Ectodermal cell (in vitro differentiated cells): Measurements from ENCODE around the gene NKTR.

Source experiments
- H3K27ac ChIP-seq: 2 replicates; pipeline ENCODE4 v1.7.0; 2013; ENCODE audit warnings: mild to moderate bottlenecking, low read depth, low read length; ENCODE audit not compliant: insufficient read depth, poor library complexity, severe bottlenecking
- H3K27me3 ChIP-seq: 2 replicates; pipeline ENCODE4 v1.7.0; 2013; ENCODE audit warnings: mild to moderate bottlenecking, low read length; ENCODE audit not compliant: insufficient read depth, control insufficient read depth, poor library complexity, severe bottlenecking
- H3K36me3 ChIP-seq: one replicate; pipeline ENCODE4 v1.7.0; 2013; ENCODE audit warnings: low read length; ENCODE audit not compliant: control insufficient read depth, insufficient read depth
- H3K4me1 ChIP-seq: one replicate; pipeline ENCODE4 v1.7.0; 2013; ENCODE audit warnings: low read length; ENCODE audit not compliant: control insufficient read depth, insufficient read depth
- H3K4me3 ChIP-seq: 2 replicates; pipeline ENCODE4 v1.7.0; 2013; ENCODE audit warnings: low read depth, low read length, control low read depth; ENCODE audit not compliant: insufficient read depth
- H3K9me3 ChIP-seq: 2 replicates; pipeline ENCODE4 v1.7.0; 2013; ENCODE audit warnings: mild to moderate bottlenecking, low read length, moderate library complexity; ENCODE audit not compliant: control insufficient read depth
- WGBS, 2 experiments: methylation state at CpG; one replicate each; pipeline ENCODE4 v1.1.7; 2013; ENCODE audit warnings: missing lambda C conversion rate in 2 of 2; 5-methylcytosine and 5-hydroxymethylcytosine counted together

The NKTR gene

DNA sequence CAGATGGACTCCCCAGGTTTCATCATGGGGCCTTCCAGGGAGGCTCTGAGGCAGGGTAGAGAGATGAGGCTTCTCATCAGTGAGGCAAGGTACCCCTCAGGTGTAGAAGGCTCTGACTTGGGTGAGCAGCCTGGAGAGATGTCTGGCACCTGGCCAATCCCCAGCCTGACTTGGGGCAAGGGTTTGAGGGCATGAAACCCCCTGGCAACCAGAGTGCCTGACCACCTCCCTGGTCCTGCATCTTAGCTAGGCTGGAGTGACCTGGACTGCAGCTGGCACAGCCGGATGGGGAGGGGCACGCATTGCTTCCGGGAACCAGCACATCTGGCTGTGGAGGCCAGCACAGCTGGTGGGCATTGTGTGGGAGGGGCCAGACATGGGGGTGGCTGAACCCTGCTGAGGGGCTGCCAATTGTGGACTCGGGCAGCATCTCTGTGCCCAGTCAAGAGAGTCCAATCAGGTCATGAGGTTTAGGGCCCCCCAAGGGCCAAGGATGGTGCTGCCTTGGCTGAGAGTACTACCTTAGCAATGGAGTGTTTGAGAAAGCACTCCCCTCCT is 54.9 kb downstream of the NKTR start:
- H3K36me3 ChIP-seq = no peaks in the 10 kb centered on the region
- WGBS, 2 experiments = 48 to 55% methylated on average over 4 of the region's 4 CpGs
- peak overlapping the region; percentile 62 for H3K4me3 ChIP-seq
- no peak overlapping the region for H3K27ac ChIP-seq
- peaks cover 22% of the 10 kb centered on the region for H3K4me1 ChIP-seq
- no peaks in the 10 kb centered on the region for H3K27me3 ChIP-seq
- H3K9me3 ChIP-seq = no peaks in the 10 kb centered on the region

DNA sequence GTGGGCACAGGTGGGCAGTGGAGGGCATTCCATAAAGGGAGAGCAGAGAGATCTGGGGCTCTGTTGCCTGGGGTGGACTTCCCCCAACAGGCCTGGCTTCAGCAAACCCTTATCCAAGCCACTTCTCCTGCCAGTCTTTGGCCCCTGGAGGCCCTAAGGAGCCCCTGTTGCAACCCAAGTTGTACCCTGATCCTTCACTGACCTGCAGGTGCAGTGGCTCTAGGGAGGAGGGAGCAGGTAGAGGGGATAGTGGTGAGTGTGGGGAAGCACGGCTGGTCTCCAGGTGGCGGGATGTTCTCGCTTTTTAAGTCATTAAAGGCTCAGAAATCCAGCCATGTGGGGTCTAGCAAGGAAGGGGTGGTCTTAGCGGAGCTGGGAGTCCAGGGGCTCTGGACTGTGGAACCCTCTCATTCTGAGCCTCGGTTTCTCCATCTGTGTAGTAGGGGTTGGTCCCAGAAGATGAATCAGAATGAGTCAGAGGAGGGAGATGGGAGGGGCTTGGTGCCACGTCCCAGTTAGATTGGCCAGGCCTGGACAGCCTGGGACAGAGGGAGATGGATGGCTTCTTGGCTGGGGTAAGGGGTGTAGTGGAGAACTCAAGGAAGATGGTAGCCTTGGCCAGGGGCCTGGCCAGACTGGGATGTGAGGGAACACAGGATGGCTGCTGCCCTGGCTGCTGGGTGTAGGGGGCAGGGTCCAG is 55.6 kb downstream of the NKTR start:
- Histone ChIP-seq H3K9me3 (no peaks in the 10 kb centered on the region), H3K27ac (no peak overlapping the region), H3K27me3 (no peaks in the 10 kb centered on the region), H3K36me3 (no peaks in the 10 kb centered on the region), H3K4me1 (peaks cover 22% of the 10 kb centered on the region), H3K4me3 (no peak overlapping the region)
- 90% methylated on average over 6 of the region's 6 CpGs for WGBS, 2 experiments

DNA sequence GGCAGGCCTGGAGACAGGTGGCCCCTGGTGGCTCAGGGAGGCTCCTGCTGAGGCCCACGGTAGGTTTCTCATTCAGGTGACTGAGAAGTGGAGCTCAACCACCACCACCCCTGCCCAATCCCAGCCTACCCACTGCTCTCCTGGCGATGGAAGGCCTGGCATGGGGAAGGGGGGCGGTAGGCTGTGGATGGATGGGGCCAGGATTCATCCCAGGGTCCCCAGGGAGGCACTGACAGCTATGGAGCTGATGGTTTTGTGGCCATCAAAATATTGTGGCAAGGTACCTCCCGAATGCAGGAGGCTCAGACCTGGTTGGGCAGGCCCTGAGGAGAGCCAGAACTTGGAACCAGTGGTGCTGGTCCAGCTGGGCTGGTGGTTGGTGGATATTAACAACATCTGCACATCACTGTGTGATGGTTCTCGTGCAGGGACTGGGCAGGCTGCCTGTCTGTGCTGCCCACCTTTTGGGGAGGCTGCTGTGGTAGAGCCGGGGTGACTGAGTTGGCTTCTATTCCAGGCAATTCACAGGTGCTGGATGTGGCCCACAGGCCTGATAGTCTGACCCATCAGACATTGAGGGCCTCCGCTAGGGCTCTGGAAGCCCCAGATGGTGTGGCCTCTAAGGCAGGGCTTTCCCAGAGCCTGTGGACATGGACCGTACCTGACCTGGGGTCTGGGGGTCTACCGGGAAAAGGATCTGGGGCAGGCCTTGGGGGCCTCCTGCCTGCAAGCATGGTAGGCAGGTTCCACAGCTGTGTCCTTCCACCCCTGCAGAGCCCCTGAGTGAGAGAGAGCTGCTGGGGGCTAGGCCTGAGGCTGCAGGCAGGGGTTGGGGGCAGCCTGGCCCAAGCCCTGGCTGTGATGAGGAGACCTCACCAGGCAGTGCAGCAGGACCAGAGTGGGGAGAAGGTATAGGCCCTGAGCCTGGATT is 56.5 kb downstream of the NKTR start:
- 94 to 95% methylated on average over 9 of the region's 9 CpGs for WGBS, 2 experiments
- no peaks in the 10 kb centered on the region for H3K9me3 ChIP-seq
- no peaks in the 10 kb centered on the region for H3K27me3 ChIP-seq
- H3K4me3 ChIP-seq = no peak overlapping the region
- peaks cover 22% of the 10 kb centered on the region for H3K4me1 ChIP-seq
- H3K36me3 ChIP-seq = no peaks in the 10 kb centered on the region
- no peak overlapping the region for H3K27ac ChIP-seq

DNA sequence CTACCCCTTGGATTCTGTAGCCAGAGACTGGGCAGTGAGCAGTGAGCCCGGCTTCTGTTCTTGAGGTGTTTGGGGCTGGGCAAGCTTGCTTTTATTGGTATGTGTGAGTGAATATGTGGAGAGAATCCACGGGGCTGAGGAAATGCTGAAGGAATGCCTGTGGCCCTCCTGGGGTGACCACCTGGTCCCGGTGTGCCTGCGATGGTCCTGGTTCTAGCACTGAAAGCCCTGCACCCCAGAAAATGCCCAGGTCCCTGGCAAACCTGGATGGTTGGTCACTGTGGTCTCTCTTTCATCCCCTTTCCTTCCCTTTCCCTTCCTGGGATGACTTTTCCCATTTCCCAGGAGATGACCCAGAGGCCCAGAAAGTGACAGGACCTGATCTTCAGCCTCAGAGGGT is 57.2 kb downstream of the NKTR start:
- 82 to 86% methylated on average over 4 of the region's 4 CpGs for WGBS, 2 experiments

DNA sequence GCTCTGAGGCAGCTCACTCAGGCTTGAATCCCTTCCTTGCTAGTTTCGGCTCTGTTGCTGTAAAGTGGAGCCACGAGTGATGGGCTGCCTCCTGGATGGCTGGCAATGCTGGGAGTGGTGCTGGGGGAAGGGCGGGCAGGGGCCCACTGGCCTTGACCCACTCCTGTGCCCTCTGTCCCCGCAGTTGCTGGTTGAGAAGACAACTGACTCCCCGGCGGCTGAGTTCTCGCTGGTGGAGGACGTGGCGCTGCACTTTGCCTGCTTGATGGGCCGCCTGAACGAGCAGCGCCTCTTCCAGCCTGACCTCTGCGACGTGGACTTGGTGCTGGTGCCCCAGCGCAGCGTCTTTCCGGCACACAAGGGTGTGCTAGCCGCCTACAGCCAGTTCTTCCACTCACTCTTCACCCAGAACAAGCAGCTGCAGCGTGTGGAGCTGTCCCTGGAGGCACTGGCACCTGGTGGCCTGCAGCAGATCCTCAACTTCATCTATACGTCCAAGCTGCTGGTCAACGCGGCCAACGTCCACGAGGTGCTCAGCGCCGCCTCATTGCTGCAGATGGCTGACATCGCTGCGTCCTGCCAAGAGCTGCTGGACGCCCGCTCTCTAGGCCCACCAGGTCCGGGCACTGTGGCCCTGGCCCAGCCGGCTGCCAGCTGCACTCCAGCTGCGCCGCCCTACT is 57.7 kb downstream of the NKTR start:
- no peaks in the 10 kb centered on the region for H3K36me3 ChIP-seq
- no peak overlapping the region for H3K4me3 ChIP-seq
- H3K27ac ChIP-seq = no peak overlapping the region
- no peaks in the 10 kb centered on the region for H3K27me3 ChIP-seq
- peaks cover 19% of the 10 kb centered on the region for H3K4me1 ChIP-seq
- H3K9me3 ChIP-seq = no peaks in the 10 kb centered on the region
- 94 to 95% methylated on average over 34 of the region's 34 CpGs for WGBS, 2 experiments

More for the DNA sequence above, 57.2 kb downstream of the NKTR start:
- no peak overlapping the region for H3K27ac ChIP-seq
- H3K4me1 ChIP-seq = peaks cover 22% of the 10 kb centered on the region
- no peaks in the 10 kb centered on the region for H3K27me3 ChIP-seq
- no peaks in the 10 kb centered on the region for H3K36me3 ChIP-seq
- no peak overlapping the region for H3K4me3 ChIP-seq
- no peaks in the 10 kb centered on the region for H3K9me3 ChIP-seq

DNA sequence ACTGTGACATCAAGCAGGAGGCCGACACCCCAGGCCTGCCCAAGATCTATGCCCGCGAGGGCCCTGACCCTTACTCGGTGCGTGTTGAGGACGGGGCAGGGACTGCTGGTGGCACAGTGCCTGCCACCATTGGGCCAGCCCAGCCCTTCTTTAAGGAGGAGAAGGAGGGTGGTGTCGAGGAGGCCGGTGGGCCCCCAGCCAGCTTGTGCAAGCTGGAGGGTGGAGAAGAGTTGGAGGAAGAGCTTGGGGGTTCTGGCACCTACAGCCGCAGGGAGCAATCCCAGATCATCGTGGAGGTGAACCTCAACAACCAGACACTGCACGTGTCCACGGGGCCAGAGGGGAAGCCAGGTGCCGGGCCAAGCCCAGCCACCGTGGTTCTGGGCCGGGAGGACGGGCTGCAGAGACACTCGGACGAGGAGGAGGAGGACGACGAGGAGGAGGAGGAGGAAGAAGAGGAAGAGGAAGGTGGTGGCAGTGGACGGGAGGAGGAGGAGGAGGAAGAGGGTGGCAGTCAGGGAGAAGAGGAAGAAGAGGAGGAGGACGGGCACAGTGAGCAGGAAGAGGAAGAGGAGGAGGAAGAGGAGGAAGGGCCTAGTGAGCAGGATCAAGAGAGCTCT is 58.4 kb downstream of the NKTR start:
- Histone ChIP-seq H3K27ac (no peak overlapping the region), H3K9me3 (no peaks in the 10 kb centered on the region), H3K4me3 (no peak overlapping the region), H3K4me1 (peaks cover 12% of the 10 kb centered on the region), H3K27me3 (no peaks in the 10 kb centered on the region), H3K36me3 (no peaks in the 10 kb centered on the region)
- 95 to 96% methylated on average over 22 of the region's 22 CpGs for WGBS, 2 experiments

DNA sequence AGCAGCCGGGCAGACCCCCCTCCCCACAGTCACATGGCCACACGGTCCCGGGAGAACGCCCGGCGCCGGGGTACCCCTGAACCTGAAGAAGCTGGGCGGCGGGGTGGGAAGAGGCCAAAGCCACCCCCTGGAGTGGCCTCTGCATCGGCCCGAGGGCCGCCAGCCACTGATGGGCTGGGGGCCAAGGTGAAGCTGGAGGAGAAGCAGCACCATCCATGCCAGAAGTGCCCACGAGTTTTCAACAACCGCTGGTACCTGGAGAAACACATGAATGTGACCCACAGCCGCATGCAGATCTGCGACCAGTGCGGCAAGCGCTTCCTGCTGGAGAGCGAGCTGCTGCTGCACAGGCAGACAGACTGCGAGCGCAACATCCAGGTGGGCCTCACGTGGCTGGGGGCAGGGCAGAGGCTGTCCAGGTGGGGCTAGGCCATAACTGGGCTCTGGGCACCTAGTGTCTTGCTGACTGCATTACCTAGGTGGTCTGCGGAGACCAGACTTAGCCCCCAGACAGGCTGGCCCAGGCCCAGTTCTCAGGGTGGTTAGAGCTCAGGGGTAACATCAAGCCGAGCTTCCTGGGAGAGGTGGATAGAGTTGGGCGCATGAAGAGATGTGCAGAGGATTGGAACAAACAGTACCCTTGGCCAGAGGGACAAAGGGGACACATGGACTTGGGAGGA is 59.1 kb downstream of the NKTR start:
- Histone ChIP-seq H3K27ac (no peak overlapping the region), H3K4me1 (peaks cover 11% of the 10 kb centered on the region), H3K36me3 (no peaks in the 10 kb centered on the region), H3K27me3 (no peaks in the 10 kb centered on the region), H3K9me3 (no peaks in the 10 kb centered on the region), H3K4me3 (no peak overlapping the region)
- WGBS, 2 experiments = 93% methylated on average over 25 of the region's 25 CpGs

DNA sequence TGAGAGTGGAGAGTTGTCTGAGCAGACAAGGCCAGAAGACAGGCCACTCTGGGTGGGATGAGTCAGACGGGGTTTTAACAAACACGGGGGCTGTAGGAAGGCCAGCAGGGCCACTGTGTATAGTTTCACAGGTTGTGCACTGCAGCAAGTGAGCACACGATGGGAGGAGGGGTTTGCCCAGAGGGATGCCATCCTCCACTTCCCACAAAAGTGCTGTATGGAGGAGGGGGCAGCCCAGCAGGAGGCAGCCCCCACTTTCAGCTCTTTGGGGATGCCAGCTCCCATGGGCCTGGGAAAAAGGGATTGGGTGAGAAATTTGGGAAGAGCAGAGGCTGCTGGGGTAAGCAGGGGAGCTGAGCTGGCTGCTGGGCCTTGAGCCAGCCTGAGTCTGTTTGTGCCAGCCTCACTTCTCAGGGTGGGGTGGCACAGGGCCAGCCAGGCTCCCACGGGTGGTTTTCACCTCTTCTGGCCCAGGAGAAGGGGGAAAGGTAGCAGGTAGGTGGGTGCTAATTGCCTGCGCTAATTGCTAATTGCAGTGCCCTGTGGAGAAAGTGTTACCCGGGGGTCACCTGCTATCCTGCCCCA is 59.7 kb downstream of the NKTR start:
- 89 to 91% methylated on average over 6 of the region's 6 CpGs for WGBS, 2 experiments
- Histone ChIP-seq H3K27me3 (no peaks in the 10 kb centered on the region), H3K4me1 (peaks cover 7% of the 10 kb centered on the region), H3K27ac (no peak overlapping the region), H3K9me3 (no peaks in the 10 kb centered on the region), H3K4me3 (no peak overlapping the region), H3K36me3 (no peaks in the 10 kb centered on the region)

DNA sequence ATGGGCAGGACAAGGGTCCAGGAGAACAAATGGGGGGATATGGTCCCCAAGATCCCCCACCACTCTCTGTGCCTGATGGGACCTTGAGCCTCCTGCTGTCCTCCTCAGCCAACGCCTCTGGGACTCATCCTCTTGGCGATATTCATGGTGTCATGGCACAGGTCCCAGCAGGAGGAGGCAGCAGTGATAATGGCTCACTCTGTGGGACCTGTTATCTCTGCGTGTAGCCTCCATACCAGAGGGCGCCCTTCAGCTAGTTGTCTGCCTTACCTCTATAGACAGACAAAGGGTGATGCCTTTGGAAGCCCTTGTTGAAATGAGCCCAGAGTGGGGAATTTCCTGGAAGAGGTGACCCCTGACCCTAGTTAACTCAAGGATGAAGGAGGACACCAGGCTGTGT is 60.4 kb downstream of the NKTR start:
- 76 to 77% methylated on average over 4 of the region's 4 CpGs for WGBS, 2 experiments

More for the DNA sequence above, 60.4 kb downstream of the NKTR start:
- H3K9me3 ChIP-seq = no peaks in the 10 kb centered on the region
- H3K36me3 ChIP-seq = no peaks in the 10 kb centered on the region
- H3K4me1 ChIP-seq = no peaks in the 10 kb centered on the region
- H3K27ac ChIP-seq = no peak overlapping the region
- H3K27me3 ChIP-seq = no peaks in the 10 kb centered on the region
- H3K4me3 ChIP-seq = no peak overlapping the region
